ENCODE measurements around the gene CDH20. TPM values are rescaled to one million over a fixed set of nuclear protein-coding genes. Genes with fewer than 3 reads are reported as not detected.

The CDH20 gene
- total RNA-seq, 1 donor from 2014 or later, result 0.75 TPM

- DNase-seq (ENCODE audit: low spot score), result no peak
Observed at GRCh38 chr18:61426492-61427053, 93.3 kb downstream of the CDH20 start.

- no peak for DNase-seq (ENCODE audit: low spot score)
Observed at GRCh38 chr18:61428266-61428665, 95.0 kb downstream of the CDH20 start.

- no peak for DNase-seq (ENCODE audit: low spot score)
Observed at GRCh38 chr18:61432590-61432989, 99.4 kb downstream of the CDH20 start.

GRCh38 chr18:61435064-61435652 lies 101.9 kb downstream of the CDH20 start:
- DNase-seq (ENCODE audit: low spot score), result no peak

- DNase-seq (ENCODE audit: low spot score), result no peak
Observed at GRCh38 chr18:61443081-61443725, 110.0 kb downstream of the CDH20 start.

- no peak for DNase-seq (ENCODE audit: low spot score)
Observed at GRCh38 chr18:61448316-61448715, 115.1 kb downstream of the CDH20 start.

- no peak for DNase-seq (ENCODE audit: low spot score)
Observed at GRCh38 chr18:61459896-61460648, 126.8 kb downstream of the CDH20 start.

- no peak for DNase-seq (ENCODE audit: low spot score)
Observed at GRCh38 chr18:61464551-61465142, 131.4 kb downstream of the CDH20 start.

GRCh38 chr18:61466736-61467135 lies 133.5 kb downstream of the CDH20 start:
- DNase-seq (ENCODE audit: low spot score), result no peak

GRCh38 chr18:61470031-61470674 lies 136.9 kb downstream of the CDH20 start:
- DNase-seq (ENCODE audit: low spot score), result no peak

- DNase-seq (ENCODE audit: low spot score), result no peak
Observed at GRCh38 chr18:61471541-61471940, 138.3 kb downstream of the CDH20 start.

GRCh38 chr18:61471942-61472341 lies 138.7 kb downstream of the CDH20 start:
- DNase-seq (ENCODE audit: low spot score), result no peak

- DNase-seq (ENCODE audit: low spot score), result no peak
Observed at GRCh38 chr18:61474341-61474740, 141.1 kb downstream of the CDH20 start.

GRCh38 chr18:61474918-61475317 lies 141.7 kb downstream of the CDH20 start:
- no peak for DNase-seq (ENCODE audit: low spot score)

- no peak for DNase-seq (ENCODE audit: low spot score)
Observed at GRCh38 chr18:61475931-61476330, 142.7 kb downstream of the CDH20 start.

- no peak for DNase-seq (ENCODE audit: low spot score)
Observed at GRCh38 chr18:61489334-61489733, 156.1 kb downstream of the CDH20 start.

GRCh38 chr18:61496374-61496773 lies 163.1 kb downstream of the CDH20 start:
- no peak for DNase-seq (ENCODE audit: low spot score)

- no peak for DNase-seq (ENCODE audit: low spot score)
Observed at GRCh38 chr18:61497422-61497821, 164.2 kb downstream of the CDH20 start.

- DNase-seq (ENCODE audit: low spot score), result peak; percentile 54
Observed at GRCh38 chr18:61502472-61502871, 169.2 kb downstream of the CDH20 start.

- DNase-seq (ENCODE audit: low spot score), result no peak
Observed at GRCh38 chr18:61503688-61504087, 170.5 kb downstream of the CDH20 start.

GRCh38 chr18:61528961-61529360 lies 195.7 kb downstream of the CDH20 start:
- DNase-seq (ENCODE audit: low spot score), result no peak

GRCh38 chr18:61530681-61531080 lies 197.5 kb downstream of the CDH20 start:
- no peak for DNase-seq (ENCODE audit: low spot score)
